C4-2B (cell line): ENCODE results near the gene RBM10.

Source experiments
- ZFX ChIP-seq: fragments of 450-650 bp; IDR thresholded peaks from 2 replicates; pipeline ENCODE4 v1.6.1; 2017
- TF ChIP-seq, protein P1 (sequence below): fragments of 450-650 bp; conservative IDR thresholded peaks from 2 replicates; pipeline ENCODE4 v1.5.1; 2017; ENCODE audit warnings: mild to moderate bottlenecking

DNA sequence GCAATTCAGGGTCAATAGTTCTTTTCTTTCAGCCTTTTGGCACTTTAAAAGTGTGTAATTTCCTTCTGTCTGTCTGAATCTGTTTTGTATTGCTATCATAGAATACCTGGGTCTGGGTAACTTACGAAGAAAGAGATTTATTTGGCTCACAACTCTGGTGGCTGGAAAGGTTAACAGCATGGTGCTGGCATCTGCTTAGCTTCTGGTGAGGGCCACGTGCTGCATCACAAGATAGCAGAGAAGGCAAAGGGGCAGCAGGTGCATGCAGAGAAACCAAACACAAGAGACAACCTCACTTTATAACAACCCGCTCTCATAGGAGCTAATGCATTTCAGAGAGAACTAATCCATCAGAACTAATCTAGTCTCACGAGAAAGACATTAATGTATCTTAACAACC lies 48.0 kb upstream of the RBM10 start:
- TF ChIP-seq, protein P1, sequence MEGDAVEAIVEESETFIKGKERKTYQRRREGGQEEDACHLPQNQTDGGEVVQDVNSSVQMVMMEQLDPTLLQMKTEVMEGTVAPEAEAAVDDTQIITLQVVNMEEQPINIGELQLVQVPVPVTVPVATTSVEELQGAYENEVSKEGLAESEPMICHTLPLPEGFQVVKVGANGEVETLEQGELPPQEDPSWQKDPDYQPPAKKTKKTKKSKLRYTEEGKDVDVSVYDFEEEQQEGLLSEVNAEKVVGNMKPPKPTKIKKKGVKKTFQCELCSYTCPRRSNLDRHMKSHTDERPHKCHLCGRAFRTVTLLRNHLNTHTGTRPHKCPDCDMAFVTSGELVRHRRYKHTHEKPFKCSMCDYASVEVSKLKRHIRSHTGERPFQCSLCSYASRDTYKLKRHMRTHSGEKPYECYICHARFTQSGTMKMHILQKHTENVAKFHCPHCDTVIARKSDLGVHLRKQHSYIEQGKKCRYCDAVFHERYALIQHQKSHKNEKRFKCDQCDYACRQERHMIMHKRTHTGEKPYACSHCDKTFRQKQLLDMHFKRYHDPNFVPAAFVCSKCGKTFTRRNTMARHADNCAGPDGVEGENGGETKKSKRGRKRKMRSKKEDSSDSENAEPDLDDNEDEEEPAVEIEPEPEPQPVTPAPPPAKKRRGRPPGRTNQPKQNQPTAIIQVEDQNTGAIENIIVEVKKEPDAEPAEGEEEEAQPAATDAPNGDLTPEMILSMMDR, result no peak
- no peak for TF ChIP-seq ZFX
